Neural progenitor cell (in vitro differentiated cells): Measurements from ENCODE around the gene EIF4A3. TPM values are rescaled to one million over a fixed set of nuclear protein-coding genes. Genes with fewer than 3 reads are reported as not detected.
A peak's percentile ranks its signal among the peaks of the same experiment; 100 is the strongest.

Source experiments
- DNase-seq: peaks from one replicate; pipeline ENCODE4 v3.0.0-alpha.2; 2016; ENCODE audit warnings: low spot score
- H2AFZ ChIP-seq: fragments of 200-600 bp; sonication (generic); replicated peaks from 2 replicates; pipeline ENCODE4 v1.6.1; 2016; ENCODE audit warnings: antibody characterized with exemption
- H3F3A ChIP-seq: fragments of 200-600 bp; sonication (generic); 2 replicates; pipeline ENCODE4 v1.6.1; 2016; ENCODE audit warnings: antibody characterized with exemption, low read depth
- H3K27ac ChIP-seq: fragments of 200-600 bp; sonication (generic); 2 replicates; pipeline ENCODE4 v1.5.1; 2016; ENCODE audit warnings: mild to moderate bottlenecking
- H3K27me3 ChIP-seq: fragments of 200-600 bp; sonication (generic); 2 replicates; pipeline ENCODE4 v1.6.1; 2016; ENCODE audit warnings: mild to moderate bottlenecking, moderate library complexity
- H3K36me3 ChIP-seq: fragments of 200-600 bp; sonication (generic); 2 replicates; pipeline ENCODE4 v1.5.1; 2016
- H3K4me1 ChIP-seq: fragments of 200-600 bp; sonication (generic); 2 replicates; pipeline ENCODE4 v1.6.1; 2016; ENCODE audit warnings: mixed run types
- H3K4me2 ChIP-seq: fragments of 200-600 bp; sonication (generic); 2 replicates; pipeline ENCODE4 v1.6.1; 2016
- H3K4me3 ChIP-seq: fragments of 200-600 bp; sonication (generic); 2 replicates; pipeline ENCODE4 v1.5.1; 2016
- H3K79me2 ChIP-seq: fragments of 200-600 bp; sonication (generic); 2 replicates; pipeline ENCODE4 v1.6.1; 2016; ENCODE audit warnings: low read depth
- H3K9ac ChIP-seq: fragments of 200-600 bp; sonication (generic); 2 replicates; pipeline ENCODE4 v1.6.1; 2016
- H3K9me3 ChIP-seq: fragments of 200-600 bp; sonication (generic); 2 replicates; pipeline ENCODE4 v1.5.1; 2016; ENCODE audit warnings: low read depth
- H4K20me1 ChIP-seq: fragments of 200-600 bp; sonication (generic); 2 replicates; pipeline ENCODE4 v1.6.1; 2016; ENCODE audit warnings: low read depth
- H3K27ac Mint-ChIP-seq: 3 replicates; pipeline ENCODE4 v1.8.0; 2021; ENCODE audit warnings: mixed read lengths
- H3K27me3 Mint-ChIP-seq: 2 replicates; pipeline ENCODE4 v1.8.0; 2022; ENCODE audit warnings: low read depth, mild to moderate bottlenecking, inconsistent platforms, moderate library complexity, mixed read lengths; ENCODE audit not compliant: insufficient read depth
- H3K36me3 Mint-ChIP-seq: 3 replicates; pipeline ENCODE4 v1.8.0; 2021; ENCODE audit warnings: mixed read lengths
- H3K4me1 Mint-ChIP-seq: 3 replicates; pipeline ENCODE4 v1.8.0; 2021; ENCODE audit warnings: mixed read lengths
- H3K4me3 Mint-ChIP-seq: 3 replicates; pipeline ENCODE4 v1.8.0; 2021; ENCODE audit warnings: mild to moderate bottlenecking, moderate library complexity, mixed read lengths
- H3K9me3 Mint-ChIP-seq: 3 replicates; pipeline ENCODE4 v1.8.0; 2020; ENCODE audit warnings: mixed read lengths
- CTCF ChIP-seq: fragments of 200-600 bp; sonication (generic); IDR thresholded peaks from 2 replicates; pipeline ENCODE4 v1.5.1; 2017; ENCODE audit warnings: antibody characterized with exemption, mild to moderate bottlenecking
- EZH2 ChIP-seq: fragments of 200-600 bp; sonication (generic); IDR thresholded peaks from 2 replicates; pipeline ENCODE4 v1.6.1; 2017; ENCODE audit warnings: antibody characterized with exemption, mild to moderate bottlenecking, moderate library complexity
- EZH2phosphoT487 ChIP-seq: fragments of 200-600 bp; sonication (generic); IDR thresholded peaks from 2 replicates; pipeline ENCODE4 v1.6.1; 2017; ENCODE audit warnings: antibody characterized with exemption
- total RNA-seq: library from RNA; depleted of rRNA; stranded (reverse); fragments of >200 nt; gene quantifications from 2 replicates; pipeline ENCODE4 v1.2.3, GENCODE V29; 2015; ENCODE audit warnings: low replicate concordance

EIF4A3 gene
- total RNA-seq, 1 donor from 2014 or later, result 102 TPM

- Histone ChIP-seq H3K9ac (no peak overlapping the region), H3K27me3 (no peaks in the 10 kb centered on the region), H3K9me3 (no peaks in the 10 kb centered on the region), H4K20me1 (no peaks in the 10 kb centered on the region), H3K36me3 (no peaks in the 10 kb centered on the region), H2AFZ (no peak overlapping the region), H3K4me2 (no peak overlapping the region), H3K4me1 (peaks cover 13% of the 10 kb centered on the region), H3F3A (peaks cover 8% of the 10 kb centered on the region), H3K79me2 (no peaks in the 10 kb centered on the region), H3K4me3 (no peak overlapping the region), H3K27ac (no peak overlapping the region)
- no peak for TF ChIP-seq EZH2phosphoT487
- no peak for TF ChIP-seq CTCF
- no peak for TF ChIP-seq EZH2
- H3K27ac Mint-ChIP-seq, result no peak overlapping the region
- H3K4me3 Mint-ChIP-seq, result no peak overlapping the region
- no peaks in the 10 kb centered on the region for H3K36me3 Mint-ChIP-seq
- peaks cover 13% of the 10 kb centered on the region for H3K27me3 Mint-ChIP-seq
- peaks cover 17% of the 10 kb centered on the region for H3K4me1 Mint-ChIP-seq
- DNase-seq, result no peak
- H3K9me3 Mint-ChIP-seq, result no peaks in the 10 kb centered on the region
Measured at GRCh38 chr17:80180192-80180591, 33.3 kb upstream of the EIF4A3 start.

- Mint-ChIP-seq H3K36me3 (no peaks in the 10 kb centered on the region), H3K9me3 (no peaks in the 10 kb centered on the region), H3K27ac (no peak overlapping the region), H3K4me1 (peaks cover 10% of the 10 kb centered on the region), H3K27me3 (peaks cover 12% of the 10 kb centered on the region), H3K4me3 (no peak overlapping the region)
- H3K36me3 ChIP-seq, result no peaks in the 10 kb centered on the region
- no peaks in the 10 kb centered on the region for H3K4me1 ChIP-seq
- no peak overlapping the region for H3K4me3 ChIP-seq
- no peaks in the 10 kb centered on the region for H3F3A ChIP-seq
- no peaks in the 10 kb centered on the region for H3K27me3 ChIP-seq
- H3K27ac ChIP-seq, result no peak overlapping the region
- no peak overlapping the region for H3K4me2 ChIP-seq
- DNase-seq, result no peak
- no peaks in the 10 kb centered on the region for H3K9me3 ChIP-seq
- no peak overlapping the region for H3K9ac ChIP-seq
- no peak for TF ChIP-seq EZH2phosphoT487
- TF ChIP-seq CTCF, result no peak
- TF ChIP-seq EZH2, result no peak
- H2AFZ ChIP-seq, result no peak overlapping the region
- no peaks in the 10 kb centered on the region for H3K79me2 ChIP-seq
- no peaks in the 10 kb centered on the region for H4K20me1 ChIP-seq
Measured at GRCh38 chr17:80177986-80178595, 31.2 kb upstream of the EIF4A3 start.

GRCh38 chr17:80176757-80177156 lies 29.8 kb upstream of the EIF4A3 start:
- Histone ChIP-seq H3K4me2 (no peak overlapping the region), H3K36me3 (no peaks in the 10 kb centered on the region), H3K79me2 (no peaks in the 10 kb centered on the region), H2AFZ (no peak overlapping the region), H4K20me1 (no peaks in the 10 kb centered on the region), H3K4me1 (no peaks in the 10 kb centered on the region), H3K9ac (no peak overlapping the region), H3K4me3 (no peak overlapping the region), H3F3A (no peaks in the 10 kb centered on the region), H3K27ac (no peak overlapping the region), H3K27me3 (no peaks in the 10 kb centered on the region), H3K9me3 (no peaks in the 10 kb centered on the region)
- Mint-ChIP-seq H3K4me1 (peaks cover 9% of the 10 kb centered on the region), H3K27me3 (peaks cover 14% of the 10 kb centered on the region), H3K4me3 (no peak overlapping the region), H3K9me3 (no peaks in the 10 kb centered on the region), H3K36me3 (no peaks in the 10 kb centered on the region), H3K27ac (peak overlapping the region; percentile 57)
- DNase-seq, result no peak
- no peak for TF ChIP-seq EZH2
- no peak for TF ChIP-seq CTCF
- no peak for TF ChIP-seq EZH2phosphoT487
